Upper lobe of left lung (tissue), 6 donors: ENCODE data around the gene DNTT. TPM values are rescaled to one million over a fixed set of nuclear protein-coding genes. Genes with fewer than 3 reads are reported as not detected.

Experiments used
- ATAC-seq, 2 donors: fragments of 200-7000 bp; cut with Tn5 transposase; one replicate each; pipeline ENCODE4 v1.9.1; 2022; ENCODE audit warnings: mild to moderate bottlenecking in 2 of 2, moderate library complexity in 2 of 2; ENCODE audit not compliant: low FRiP score in 2 of 2
- DNase-seq, 2 donors: peaks; one replicate each; pipeline ENCODE4 v3.0.0-alpha.2; 2019 to 2020
- H3K27ac ChIP-seq, 4 donors: fragments of 200-600 bp; sonication (generic); one replicate each; pipeline ENCODE4 v1.5.1; 2016 to 2019
- H3K27me3 ChIP-seq, 4 donors: fragments of 200-600 bp; sonication (generic); one replicate each; pipeline ENCODE4 v1.5.1; 2017 to 2019
- H3K36me3 ChIP-seq, 4 donors: fragments of 200-600 bp; sonication (generic); one replicate each; pipeline ENCODE4 v1.5.1; 2016 to 2019
- H3K4me1 ChIP-seq, 4 donors: fragments of 200-600 bp; sonication (generic); one replicate each; pipeline ENCODE4 v1.5.1; 2018 to 2019
- H3K4me3 ChIP-seq, 4 donors: fragments of 200-600 bp; sonication (generic); one replicate each; pipeline ENCODE4 v1.5.1; 2017 to 2019; ENCODE audit warnings: mild to moderate bottlenecking in 2 of 4, moderate library complexity in 1 of 4
- H3K9me3 ChIP-seq, 4 donors: fragments of 200-600 bp; sonication (generic); one replicate each; pipeline ENCODE4 v1.5.1; 2018 to 2019
- CTCF ChIP-seq, 6 experiments: fragments of 450-650 bp in 4 of 6; fragments of 200-600 bp in 2 of 6; sonication (generic) in 2 of 6; IDR thresholded peaks; one replicate each; pipeline ENCODE4 v1.5.1; 2016 to 2019; ENCODE audit warnings: antibody characterized with exemption in 6 of 6
- EP300 ChIP-seq, 4 donors: sonication (generic); formaldehyde crosslinking; IDR thresholded peaks; one replicate each; pipeline ENCODE4 v1.5.1; 2017; ENCODE audit warnings: antibody characterized with exemption in 4 of 4, control low read depth in 2 of 4
- POLR2A ChIP-seq, 4 donors: fragments of 450-650 bp; IDR thresholded peaks; one replicate each; pipeline ENCODE4 v1.5.1; 2016 to 2017; ENCODE audit warnings: antibody characterized with exemption in 4 of 4, mild to moderate bottlenecking in 2 of 4
- POLR2AphosphoS5 ChIP-seq, 2 donors: sonication (generic); formaldehyde crosslinking; IDR thresholded peaks; one replicate each; pipeline ENCODE4 v1.5.1; 2017; ENCODE audit warnings: antibody characterized with exemption in 2 of 2
- WGBS, 2 donors: methylation state at CpG; one replicate each; pipeline ENCODE4 v1.1.5; 2017 to 2018; 5-methylcytosine and 5-hydroxymethylcytosine counted together
- total RNA-seq, 6 donors: library from RNA; depleted of rRNA in 4 of 6; stranded (reverse); fragments of >200 nt in 4 of 6; gene quantifications; one replicate each; pipeline versions ENCODE4 v1.1.0 to v1.2.1, GENCODE V29; 2016 to 2021
- donor health status: DM: no; HTN: no; CAD: no; lungs with moderate emphysema.
- donor health status: DM: no; HTN: yes; CAD: no; lungs with severe emphysema.

Gene DNTT
- total RNA-seq, 6 donors from 2014 or later = not detected

- H3K4me1 ChIP-seq = peaks cover 3 to 22% (median 8%) of the 10 kb centered on the region in 4 donors
- ATAC-seq (no peak), DNase-seq (no peak)
- TF ChIP-seq CTCF (IDR thresholded peaks at IDR 0.05) = no peak
- TF ChIP-seq POLR2AphosphoS5 (IDR thresholded peaks at IDR 0.05) = no peak
- TF ChIP-seq POLR2A (IDR thresholded peaks at IDR 0.05) = no peak
- TF ChIP-seq EP300 (IDR thresholded peaks at IDR 0.05) = no peak
- no peaks in the 10 kb centered on the region for H3K27me3 ChIP-seq
- no peaks in the 10 kb centered on the region for H3K9me3 ChIP-seq
- no peaks in the 10 kb centered on the region for H3K36me3 ChIP-seq
- 80 to 81% methylated on average over 3 of the region's 3 CpGs for WGBS, 2 donors
- no peak overlapping the region for H3K4me3 ChIP-seq
- no peak overlapping the region for H3K27ac ChIP-seq
These were observed 44.2 kb upstream of the DNTT start for GRCh38 chr10:96260014-96260413.

GRCh38 chr10:96261132-96261531 lies 43.1 kb upstream of the DNTT start:
- no peak for ATAC-seq
- no peaks in the 10 kb centered on the region for H3K27me3 ChIP-seq
- no peaks in the 10 kb centered on the region for H3K36me3 ChIP-seq
- DNase-seq = no peak
- TF ChIP-seq POLR2AphosphoS5 (IDR thresholded peaks at IDR 0.05) = no peak
- no peak for TF ChIP-seq CTCF (IDR thresholded peaks at IDR 0.05)
- TF ChIP-seq EP300 (IDR thresholded peaks at IDR 0.05) = no peak
- TF ChIP-seq POLR2A (IDR thresholded peaks at IDR 0.05) = no peak
- WGBS, 2 donors = 78 to 89% methylated on average over 2 of the region's 2 CpGs
- H3K9me3 ChIP-seq = no peaks in the 10 kb centered on the region
- H3K27ac ChIP-seq = no peak overlapping the region
- H3K4me3 ChIP-seq = no peak overlapping the region
- peaks cover 3 to 22% (median 8%) of the 10 kb centered on the region in 4 donors for H3K4me1 ChIP-seq

- no peak for DNase-seq
- TF ChIP-seq EP300 (IDR thresholded peaks at IDR 0.05) = no peak
- no peak for TF ChIP-seq POLR2AphosphoS5 (IDR thresholded peaks at IDR 0.05)
- TF ChIP-seq POLR2A (IDR thresholded peaks at IDR 0.05) = no peak
- WGBS, 2 donors = 77 to 86% methylated on average over 3 of the region's 3 CpGs
These were observed 42.3 kb upstream of the DNTT start for GRCh38 chr10:96261930-96262329.

GRCh38 chr10:96263176-96263575 lies 41.1 kb upstream of the DNTT start:
- Histone ChIP-seq H3K36me3 (no peaks in the 10 kb centered on the region), H3K27ac (no peak overlapping the region), H3K27me3 (no peaks in the 10 kb centered on the region), H3K4me3 (no peak overlapping the region), H3K4me1 (peaks cover 0 to 11% (median 3%) of the 10 kb centered on the region in 4 donors), H3K9me3 (no peaks in the 10 kb centered on the region)
- ATAC-seq (no peak), DNase-seq (no peak)
- TF ChIP-seq POLR2A (IDR thresholded peaks at IDR 0.05) (no peak), EP300 (IDR thresholded peaks at IDR 0.05) (no peak), POLR2AphosphoS5 (IDR thresholded peaks at IDR 0.05) (no peak), CTCF (IDR thresholded peaks at IDR 0.05) (no peak)
- 77 to 82% methylated on average over 4 of the region's 4 CpGs for WGBS, 2 donors

More at GRCh38 chr10:96261930-96262329, 42.3 kb upstream of the DNTT start:
- no peaks in the 10 kb centered on the region for H3K27me3 ChIP-seq
- no peaks in the 10 kb centered on the region for H3K9me3 ChIP-seq
- H3K27ac ChIP-seq = no peak overlapping the region
- peaks cover 3 to 22% (median 8%) of the 10 kb centered on the region in 4 donors for H3K4me1 ChIP-seq
- no peaks in the 10 kb centered on the region for H3K36me3 ChIP-seq
- no peak overlapping the region for H3K4me3 ChIP-seq
- no peak for ATAC-seq

- Histone ChIP-seq H3K27ac (no peak overlapping the region), H3K4me3 (no peak overlapping the region), H3K4me1 (peaks cover 0 to 8% (median 2%) of the 10 kb centered on the region in 4 donors), H3K27me3 (no peaks in the 10 kb centered on the region), H3K9me3 (no peaks in the 10 kb centered on the region), H3K36me3 (no peaks in the 10 kb centered on the region)
- no peak for ATAC-seq
- TF ChIP-seq POLR2A (IDR thresholded peaks at IDR 0.05) = no peak
- TF ChIP-seq EP300 (IDR thresholded peaks at IDR 0.05) = no peak
- TF ChIP-seq CTCF (IDR thresholded peaks at IDR 0.05) = no peak
- TF ChIP-seq POLR2AphosphoS5 (IDR thresholded peaks at IDR 0.05) = no peak
- no peak for DNase-seq
- 80 to 86% methylated on average over 4 of the region's 4 CpGs for WGBS, 2 donors
These were observed 40.6 kb upstream of the DNTT start for GRCh38 chr10:96263669-96264068.
